Natural killer cell (primary cell): ENCODE results near the gene F13B. TPM values are rescaled to one million over a fixed set of nuclear protein-coding genes. Genes with fewer than 3 reads are reported as not detected.

Experiments used
- total RNA-seq, 4 donors: library from RNA; stranded (reverse); fragments of 120-200 nt in 1 of 4; gene quantifications; one replicate each; pipeline versions ENCODE4 v1.2.3 to v1.2.4, GENCODE V29; 2013 to 2022

The F13B gene
- total RNA-seq, 3 donors from 2014 or later (not counting 1 experiment from before 2014, with no cell fraction given), result not detected

Other genes with a start within 250 kb of the F13B start
- gene CFHR1, start 247.5 kb downstream of the F13B start, total RNA-seq, result not detected
- not detected for gene CFHR4, start 179.2 kb downstream of the F13B start, total RNA-seq
- gene CFHR2, start 123.5 kb downstream of the F13B start, total RNA-seq, result not detected
- gene CFHR5, start 89.7 kb downstream of the F13B start, total RNA-seq, result not detected
- 1 to 10 TPM in 2 of 3 donors, under 1 TPM in 1; 0.73 to 1.9 (median 1.1) TPM for gene ASPM, start 79.4 kb upstream of the F13B start, total RNA-seq
- gene ZBTB41, start 134.0 kb upstream of the F13B start, total RNA-seq, result 1 to 10 TPM; 7.0 to 9.9 (median 8.2) TPM
- under 1 TPM in 2 of 3 donors, not detected in 1; 0.36 to 0.83 TPM for gene CRB1, start 201.0 kb upstream of the F13B start, total RNA-seq